Jurkat, Clone E6-1 (cell line): ENCODE data around the gene ZNF44. TPM values are rescaled to one million over a fixed set of nuclear protein-coding genes. Genes with fewer than 3 reads are reported as not detected.
"Not testable (repeated sequence)": the region's sequence is repeated elsewhere in the genome, so short reads cannot be mapped to it uniquely, and the experiment has no call there.

Source experiments
- DNase-seq: peaks from one replicate; pipeline ENCODE4 v3.0.0-alpha.2; 2011; ENCODE audit warnings: low read depth, low spot score
- H3K4me3 ChIP-seq: 2 replicates; pipeline ENCODE4 v1.5.1; 2011; ENCODE audit warnings: mild to moderate bottlenecking, low read length, control low read depth, moderate library complexity
- polyA plus RNA-seq: library from polyadenylated mRNA; unstranded; fragments of >200 nt; gene quantifications from one replicate; pipeline ENCODE4 v1.2.1, GENCODE V29; 2012; ENCODE audit warnings: missing spikeins; ENCODE audit not compliant: insufficient read length, insufficient read depth

The ZNF44 gene
- 5.1 TPM for polyA plus RNA-seq

DNA sequence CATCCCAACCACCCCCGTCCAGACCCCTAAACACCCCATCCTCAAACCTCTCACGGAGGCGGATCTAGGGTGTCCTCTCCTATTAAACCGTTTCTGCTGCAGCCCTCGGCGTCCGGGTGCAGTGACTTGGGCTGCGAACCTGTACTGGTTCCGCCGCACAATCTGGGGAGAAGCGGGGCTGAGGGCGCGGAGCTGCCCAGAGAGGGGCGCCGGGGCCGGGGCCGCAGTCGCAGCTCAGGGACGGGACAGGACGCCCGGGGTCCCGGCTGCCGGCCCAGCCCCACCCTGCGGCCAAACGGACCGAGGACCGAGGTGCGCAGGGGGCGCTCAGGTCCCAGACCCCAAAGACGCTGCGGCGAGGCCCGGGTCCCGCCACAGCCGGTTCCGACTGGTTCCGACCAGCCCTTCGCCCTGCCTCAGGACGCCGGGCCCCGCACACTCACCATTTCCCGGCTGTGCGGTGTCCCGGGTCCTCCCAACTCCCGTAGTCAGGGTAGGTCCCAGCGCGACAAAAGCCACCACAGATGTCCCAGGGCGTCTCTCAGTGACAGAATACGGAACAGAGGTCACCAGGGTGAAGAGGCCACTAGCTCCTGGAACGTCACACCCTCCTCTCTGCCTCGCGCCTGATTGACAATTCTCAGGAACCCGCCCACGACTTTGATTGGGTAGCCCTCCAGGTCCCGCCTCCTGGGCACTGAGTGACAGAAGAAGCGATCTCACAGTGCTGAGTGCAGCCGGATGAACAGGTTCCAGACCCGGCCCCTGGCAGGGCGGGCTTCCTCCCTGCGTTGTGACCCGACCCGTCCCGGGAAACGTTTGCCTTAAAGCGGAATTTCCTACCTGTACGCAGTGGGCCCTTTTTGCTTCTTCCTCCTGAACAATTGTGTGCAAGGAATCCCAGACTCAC, at the start of gene ZNF44:
Gene ZNF44, minus strand, starts transcription at position 635 of the 910 bp plus-strand sequence. Its CDS starts 189 bp downstream, at position 446.
- peak within 1 kb of the TSS; percentile 86 for H3K4me3 ChIP-seq
- peak; percentile 97 for DNase-seq

DNA sequence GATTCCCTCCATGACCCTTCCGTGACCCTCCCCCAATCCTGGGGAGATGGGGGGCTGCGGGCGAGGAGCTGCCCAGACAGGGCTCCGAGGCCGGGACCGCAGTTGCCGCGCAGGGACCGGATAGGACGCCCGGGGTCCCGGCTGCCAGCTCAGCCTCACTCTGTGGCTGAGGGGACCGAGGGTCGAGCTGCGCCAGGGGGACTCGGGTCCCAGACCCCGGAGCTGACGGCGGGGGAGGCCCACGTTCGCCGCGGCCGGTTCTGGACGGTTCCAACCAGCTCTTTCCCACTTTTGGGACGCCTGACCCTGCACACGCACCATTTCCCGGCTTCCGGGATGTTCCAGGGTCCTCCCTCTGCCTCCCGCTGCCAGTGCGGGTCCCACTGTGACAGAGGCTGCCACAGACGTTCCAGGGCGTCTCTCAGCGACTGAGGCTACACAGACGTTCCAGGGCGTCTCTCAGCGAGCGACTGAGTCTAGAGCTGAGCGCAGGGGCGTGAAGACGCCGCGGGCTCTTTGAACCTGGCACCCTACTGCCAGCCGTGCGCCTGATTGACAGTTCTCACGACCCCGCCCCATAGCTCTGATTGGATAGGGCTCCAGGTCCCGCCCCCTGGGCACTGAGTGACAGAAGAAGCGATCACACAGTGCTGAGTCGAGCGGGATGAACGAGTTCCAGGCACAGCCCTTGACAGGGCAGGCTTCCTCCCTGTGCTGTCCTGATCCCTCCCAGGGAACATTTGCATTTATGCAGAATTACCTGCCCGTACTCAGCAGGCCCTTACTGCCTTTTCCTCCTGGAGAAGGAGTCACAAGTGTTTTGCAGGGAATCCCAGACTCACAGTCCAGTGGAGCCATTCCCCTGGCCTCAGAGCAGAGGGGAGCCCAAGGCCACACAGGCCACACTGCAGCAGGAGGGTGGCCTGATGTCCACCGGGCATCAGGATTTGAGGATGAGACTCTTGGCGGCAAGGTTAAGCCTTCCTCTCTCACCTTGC, 38.8 kb upstream of the ZNF44 start, which contains the start of gene ZNF563:
Gene ZNF563, minus strand, starts transcription at position 472 of the 998 bp plus-strand sequence. Its CDS starts 151 bp downstream, at position 321.
- DNase-seq: peak; percentile 98
- peak within 1 kb of the TSS; percentile 72 for H3K4me3 ChIP-seq

DNA sequence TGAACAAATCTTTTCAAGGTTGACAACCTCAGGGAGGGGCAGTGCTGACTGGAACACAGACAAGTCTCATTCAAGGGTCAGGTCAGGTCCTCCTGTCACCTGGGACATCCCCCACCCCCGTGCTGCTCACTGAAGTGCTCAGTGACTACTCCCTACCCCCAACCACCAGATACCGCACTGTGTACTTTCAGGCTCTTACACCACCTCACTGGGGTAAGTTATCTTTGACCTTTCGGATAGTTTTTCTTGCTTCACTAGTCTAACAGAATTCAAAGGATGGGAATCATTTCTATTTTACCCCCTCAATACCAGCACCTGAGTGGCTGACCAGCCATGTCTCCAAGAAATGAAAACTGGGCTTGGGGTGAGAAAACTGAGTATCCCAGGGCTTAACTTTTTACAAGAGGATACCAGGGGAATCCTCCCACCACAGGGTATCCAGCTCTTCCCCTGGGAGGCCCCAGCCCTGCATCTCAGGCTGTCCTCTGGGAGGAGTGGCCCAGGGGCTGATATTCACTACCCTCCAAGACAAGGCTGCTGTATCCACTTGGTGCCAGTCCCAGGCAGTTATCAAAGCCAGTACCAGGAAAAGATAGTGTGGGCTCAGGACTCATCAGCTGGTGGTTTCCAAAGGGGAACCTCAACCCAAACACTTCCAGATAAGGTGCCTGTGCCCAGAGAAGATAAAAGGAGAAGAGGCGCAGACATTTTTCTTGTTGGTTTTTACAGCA, 36.7 kb upstream of the ZNF44 start:
- DNase-seq: peak; percentile 69
- no peak overlapping the region for H3K4me3 ChIP-seq

DNA sequence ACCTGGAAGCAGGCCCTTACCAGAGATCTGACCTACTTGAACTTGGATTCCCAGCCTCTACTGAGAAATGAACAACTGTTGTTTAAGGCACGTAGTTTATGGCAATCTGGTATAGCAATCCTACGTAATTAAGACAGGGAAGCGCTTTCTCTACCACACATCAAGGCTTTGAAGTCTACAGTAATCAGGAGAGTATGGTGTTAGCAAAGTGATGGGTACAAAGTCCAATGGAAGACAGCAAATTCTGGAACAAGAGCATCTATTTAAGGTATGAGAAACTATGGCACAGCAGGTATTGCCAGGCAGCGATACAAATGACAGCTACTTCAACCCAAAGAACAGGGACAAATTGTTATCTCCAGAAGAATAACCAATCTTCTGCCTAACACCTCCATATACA, 35.7 kb upstream of the ZNF44 start:
- DNase-seq: no peak

DNA sequence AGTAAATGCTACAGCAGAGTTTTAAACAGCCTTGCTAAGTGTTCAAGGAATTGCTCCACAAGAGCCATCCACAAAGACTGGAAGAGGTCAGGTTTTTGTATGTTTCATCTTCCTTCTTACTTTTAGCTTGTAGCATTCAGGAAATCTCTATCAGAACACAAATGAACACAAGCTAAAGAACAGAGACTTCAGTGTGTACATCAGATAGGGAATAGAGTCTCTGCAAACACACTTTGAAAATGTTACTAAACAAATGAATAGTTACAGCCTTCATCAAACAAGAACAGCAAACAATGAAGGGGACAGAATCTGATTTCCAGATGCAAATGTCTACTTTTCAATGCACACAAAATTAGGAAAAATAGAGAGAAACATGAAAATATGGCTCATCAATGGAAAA, 31.0 kb upstream of the ZNF44 start:
- no peak overlapping the region for H3K4me3 ChIP-seq
- no peak for DNase-seq

More for the DNA sequence above, 35.7 kb upstream of the ZNF44 start:
- no peak overlapping the region for H3K4me3 ChIP-seq

DNA sequence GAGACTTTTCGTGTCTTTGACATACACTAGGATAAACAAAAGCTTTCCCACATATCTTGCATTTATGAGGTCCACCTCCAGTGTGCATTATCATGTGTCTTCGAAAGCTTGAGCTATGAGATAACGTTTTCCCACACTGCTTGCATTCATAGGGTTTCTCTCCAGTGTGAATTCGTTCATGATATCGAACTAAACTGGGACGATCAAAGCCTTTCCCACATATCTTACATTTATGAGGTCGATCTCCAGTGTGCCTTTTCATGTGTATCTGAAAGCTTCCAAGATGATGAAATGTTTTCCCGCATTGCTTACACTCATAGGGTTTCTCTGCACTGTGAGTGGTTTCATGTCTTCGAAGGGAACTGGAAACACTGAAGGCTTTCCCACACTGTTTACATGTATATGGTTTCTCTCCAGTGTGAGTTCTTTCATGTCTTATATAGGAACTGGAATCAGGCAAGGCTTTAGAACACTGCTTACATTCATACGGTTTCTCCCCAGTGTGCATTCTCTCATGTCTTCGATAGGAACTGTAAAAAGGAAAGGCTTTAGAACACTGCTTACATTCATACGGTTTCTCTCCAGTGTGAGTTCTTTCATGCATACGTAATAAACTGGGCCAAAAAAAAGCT, 24.2 kb upstream of the ZNF44 start:
- no peak overlapping the region for H3K4me3 ChIP-seq
- no peak for DNase-seq

DNA sequence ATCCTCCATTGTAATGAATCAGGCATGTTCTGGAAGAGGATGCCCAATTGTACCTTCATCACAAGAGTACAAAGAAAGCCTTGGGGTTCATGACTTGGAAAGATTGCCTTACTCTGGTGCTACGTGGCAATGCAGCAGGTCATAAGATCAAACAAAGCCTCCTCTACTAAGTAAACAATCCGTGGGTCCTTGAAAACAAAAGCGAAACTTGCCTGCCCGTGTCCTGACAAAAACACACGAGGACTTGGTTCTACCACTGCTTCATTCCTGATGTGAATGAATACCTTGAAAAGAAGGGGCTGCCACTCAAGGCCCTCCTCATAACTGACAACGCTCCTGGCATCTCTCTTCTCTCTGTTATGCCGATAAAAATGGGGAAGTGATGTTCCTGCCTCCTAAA, 19.9 kb upstream of the ZNF44 start:
- DNase-seq: no peak
- no peak overlapping the region for H3K4me3 ChIP-seq

DNA sequence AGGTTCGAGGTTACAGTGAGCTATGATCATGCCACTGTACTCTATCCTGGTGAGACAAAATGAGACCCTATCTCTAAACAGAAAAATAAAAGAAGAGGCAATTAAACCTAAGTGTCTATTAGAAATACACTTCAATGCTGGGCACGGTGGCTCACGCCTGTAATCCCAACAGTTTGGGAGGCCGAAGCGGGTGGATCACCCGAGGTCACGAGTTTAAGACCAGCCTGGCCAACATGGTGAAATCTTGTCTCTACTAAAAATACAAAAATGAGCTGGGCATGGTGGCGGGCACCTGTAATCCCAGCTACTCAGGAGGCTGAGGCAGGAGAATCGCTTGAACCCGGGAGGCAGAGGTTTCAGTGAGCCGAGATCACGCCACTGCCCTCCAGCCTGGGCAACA, 14.2 kb upstream of the ZNF44 start:
- DNase-seq, H3K4me3 ChIP-seq: not testable (repeated sequence)

DNA sequence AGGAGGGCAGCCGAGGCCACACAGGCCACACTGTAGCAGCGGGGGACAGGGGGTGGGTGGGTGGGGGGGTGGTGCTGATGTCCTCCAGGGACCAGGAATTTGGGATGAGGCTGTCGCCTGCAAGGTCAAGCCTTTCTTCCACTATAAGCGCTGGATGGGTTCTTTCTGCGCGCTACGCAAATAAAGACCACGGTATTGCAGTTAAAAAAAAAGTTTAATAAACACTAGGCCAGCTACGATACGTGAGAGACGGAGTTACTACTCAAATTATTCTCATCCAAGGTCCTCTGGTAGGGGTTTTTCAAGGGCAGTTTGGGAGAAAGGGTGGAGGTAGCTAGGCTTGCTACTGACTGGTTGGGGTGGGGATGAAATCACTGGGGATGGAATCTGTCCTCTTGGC, 508 bp upstream of the ZNF44 start:
- DNase-seq: no peak
- peak overlapping the region; percentile 86 for H3K4me3 ChIP-seq

DNA sequence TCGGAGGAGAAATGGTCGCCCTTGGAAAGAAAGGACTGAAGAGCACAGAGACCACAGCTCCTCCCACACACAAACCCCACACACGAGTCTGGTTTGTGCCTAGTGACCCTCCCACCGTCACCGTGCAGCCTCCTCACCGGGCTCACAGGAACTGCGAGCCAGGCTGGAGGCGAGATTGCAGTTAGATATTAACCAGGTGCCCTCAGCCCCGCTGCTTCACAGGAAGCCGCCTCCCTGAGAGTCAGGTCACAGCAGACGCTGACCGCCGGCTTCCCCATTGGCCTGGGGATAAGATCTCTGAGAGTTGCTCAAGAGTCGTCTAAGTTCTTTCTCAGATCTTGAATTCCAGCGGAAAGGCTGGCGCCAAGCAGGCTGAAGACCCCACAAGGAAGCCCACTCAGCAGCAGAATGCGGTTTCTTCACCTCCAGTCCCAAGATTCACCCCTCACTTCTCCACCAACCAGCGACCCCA, 870 bp downstream of the ZNF44 start:
- peak overlapping the region; percentile 86 for H3K4me3 ChIP-seq
- DNase-seq: peak; percentile 40

DNA sequence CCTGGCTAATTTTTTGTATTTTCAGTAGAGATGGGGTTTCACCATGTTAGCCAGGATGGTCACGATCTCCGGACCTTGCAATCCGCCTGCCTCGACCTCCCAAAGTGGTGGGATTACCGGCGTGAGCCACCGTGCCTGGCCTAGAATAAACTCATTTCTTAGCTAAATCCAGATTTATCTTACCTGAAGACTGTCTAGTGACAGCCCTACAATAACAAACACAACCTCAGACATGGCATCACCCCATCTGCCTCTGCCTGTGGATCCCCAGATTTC, 5.0 kb downstream of the ZNF44 start:
- no peak overlapping the region for H3K4me3 ChIP-seq
- no peak for DNase-seq

DNA sequence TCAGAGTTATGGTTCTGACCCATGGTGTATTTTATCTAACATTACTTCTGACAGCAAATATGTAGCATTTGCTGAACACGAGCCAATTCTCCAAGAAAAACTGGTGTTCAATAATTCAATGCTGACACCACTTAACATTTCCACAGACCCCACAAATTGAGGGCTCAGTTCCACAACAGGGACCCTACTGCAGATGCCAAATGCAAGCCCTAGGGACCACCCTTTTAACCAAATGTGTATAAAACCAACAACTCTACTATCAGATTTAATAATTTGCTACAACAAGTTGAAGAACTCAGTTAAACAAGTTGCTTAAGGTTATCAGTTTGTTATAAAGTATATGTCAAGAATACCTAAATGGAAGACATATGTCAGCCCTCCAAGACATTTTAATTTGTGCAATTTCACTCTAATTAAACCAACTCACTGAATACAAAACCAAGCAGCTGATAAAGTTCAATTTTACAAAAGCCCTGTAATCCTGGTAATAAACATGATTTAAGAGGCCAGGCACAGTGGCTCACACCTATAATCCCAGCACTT, 6.7 kb downstream of the ZNF44 start:
- DNase-seq: no peak
- no peak overlapping the region for H3K4me3 ChIP-seq

DNA sequence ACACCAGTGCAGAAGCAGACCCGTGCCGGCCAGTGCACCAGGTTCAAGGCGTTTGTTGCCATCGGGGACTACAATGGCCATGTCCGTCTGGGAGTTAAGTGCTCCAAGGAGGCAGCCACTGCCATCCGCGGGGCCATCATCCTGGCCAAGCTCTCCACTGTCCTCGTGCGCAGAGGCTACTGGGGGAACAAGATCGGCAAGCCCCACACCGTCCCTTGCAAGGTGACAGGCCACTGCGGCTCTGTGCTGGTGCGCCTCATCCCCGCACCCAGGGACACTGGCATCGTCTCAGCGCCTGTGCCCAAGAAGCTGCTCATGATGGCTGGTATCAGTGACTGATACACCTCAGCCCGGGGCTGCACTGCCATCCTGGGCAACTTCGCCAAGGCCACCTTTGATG, 10.1 kb downstream of the ZNF44 start:
- no peak for DNase-seq
- H3K4me3 ChIP-seq: no peak overlapping the region

DNA sequence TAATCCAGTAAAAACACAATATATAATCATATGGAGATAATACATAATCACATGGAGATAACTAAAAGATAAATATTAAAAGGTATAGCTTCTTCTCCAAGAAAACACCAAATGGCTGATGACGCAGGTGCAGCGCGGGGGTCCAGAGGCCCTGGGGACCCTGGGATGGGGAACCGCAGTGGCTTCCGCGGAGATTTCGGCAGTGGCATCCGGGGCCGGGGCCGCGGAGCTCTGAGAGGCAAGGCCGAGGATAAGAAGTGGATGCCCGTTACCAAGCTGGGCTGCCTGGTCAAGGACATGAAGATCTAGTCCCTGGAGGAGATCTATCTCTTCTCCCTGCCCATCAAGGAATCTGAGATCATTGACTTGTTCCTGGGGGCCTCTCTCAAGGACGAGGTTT, 10.5 kb downstream of the ZNF44 start:
- DNase-seq: no peak
- H3K4me3 ChIP-seq: no peak overlapping the region

DNA sequence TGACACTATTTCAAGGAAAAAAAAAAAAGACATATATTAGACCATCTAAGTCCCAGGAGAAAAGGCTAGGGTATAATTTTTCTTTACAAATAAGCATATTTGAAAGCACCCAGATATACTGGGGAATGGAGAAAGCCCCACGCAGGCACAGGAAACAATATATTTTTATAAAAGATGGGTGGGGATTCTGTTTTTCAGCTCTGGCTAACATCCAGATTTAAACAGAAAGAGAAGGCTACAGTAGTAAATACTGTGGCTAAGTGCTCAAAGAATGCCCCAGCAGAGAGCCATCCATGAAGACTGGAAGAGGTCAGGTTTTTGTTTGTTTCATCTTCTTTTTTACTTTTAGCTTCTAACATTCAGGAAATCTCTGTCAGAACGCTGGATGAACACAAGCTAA, 16.0 kb downstream of the ZNF44 start:
- DNase-seq: no peak
- H3K4me3 ChIP-seq: no peak overlapping the region

DNA sequence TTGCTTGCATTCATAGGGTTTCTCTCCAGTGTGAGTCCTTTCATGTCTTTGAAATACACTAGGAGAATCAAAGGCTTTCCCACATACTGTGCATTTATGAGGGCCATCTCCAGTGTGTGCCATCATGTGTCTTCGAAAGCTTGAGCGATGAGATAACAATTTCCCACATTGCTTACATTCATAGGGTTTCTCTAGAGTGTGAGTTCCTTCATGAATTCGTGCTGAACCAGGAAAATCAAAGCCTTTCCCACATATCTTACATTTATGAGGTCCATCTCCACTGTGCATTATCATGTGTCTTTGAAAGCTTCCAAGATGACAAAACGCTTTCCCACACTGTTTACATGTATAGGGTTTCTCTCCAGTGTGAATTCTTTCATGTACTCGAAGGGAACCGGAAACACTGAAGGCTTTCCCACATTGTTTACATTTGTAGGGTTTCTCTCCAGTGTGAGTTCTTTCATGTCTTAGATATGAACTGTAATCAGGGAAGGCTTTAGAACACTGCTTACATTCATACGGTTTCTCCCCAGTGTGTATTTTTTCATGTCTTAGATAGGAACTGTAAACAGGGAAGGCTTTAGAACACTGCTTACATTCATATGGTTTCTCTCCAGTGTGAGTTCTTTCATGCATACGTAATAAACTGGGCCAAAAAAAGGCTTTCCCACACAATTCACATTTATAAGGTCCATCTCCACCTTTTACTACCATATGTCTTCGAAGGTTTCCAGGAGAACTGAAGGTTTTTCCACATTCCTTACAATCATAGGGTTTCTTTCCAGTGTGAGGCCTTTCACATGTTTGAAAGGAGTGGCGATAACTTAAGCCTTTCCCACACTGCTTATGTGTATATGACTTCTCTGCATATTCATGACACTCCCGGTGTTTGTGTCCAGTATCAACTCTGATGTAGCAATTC, 21.4 kb downstream of the ZNF44 start:
- no peak for DNase-seq
- no peak overlapping the region for H3K4me3 ChIP-seq

DNA sequence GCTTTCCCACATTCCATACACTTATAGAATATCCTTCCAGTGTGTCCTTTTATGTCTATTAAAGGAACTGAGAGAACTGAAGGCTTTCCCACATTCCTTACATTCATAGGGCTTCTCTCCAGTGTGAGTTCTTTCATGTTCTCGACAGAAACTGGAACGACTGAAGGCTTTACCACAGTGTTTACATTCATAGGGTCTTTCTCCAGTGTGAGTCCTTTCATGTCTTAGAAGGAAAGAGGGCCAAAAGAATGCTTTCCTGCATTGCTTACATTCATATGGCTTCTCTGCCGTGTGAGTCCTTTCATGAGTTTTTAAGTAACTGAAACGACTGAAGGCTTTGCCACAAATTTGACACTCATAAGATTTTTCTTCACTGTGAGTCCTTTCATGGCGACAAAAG, 22.3 kb downstream of the ZNF44 start:
- DNase-seq: no peak
- no peak overlapping the region for H3K4me3 ChIP-seq
